Stimulated activated CD4-positive, alpha-beta T cell treated with anti-CD3 and anti-CD28 coated beads, Interleukin-12 subunit alpha, Interleukin-12 subunit beta, amount 100 ng/mL, for 24 hours (primary cell): Measurements from ENCODE around the gene LMNA.

Source experiments
- DNase-seq, 2 experiments: peaks; one replicate each; pipeline ENCODE4 v3.0.0-alpha.2; 2020; ENCODE audit warnings: low read depth in 2 of 2

The LMNA gene

DNA sequence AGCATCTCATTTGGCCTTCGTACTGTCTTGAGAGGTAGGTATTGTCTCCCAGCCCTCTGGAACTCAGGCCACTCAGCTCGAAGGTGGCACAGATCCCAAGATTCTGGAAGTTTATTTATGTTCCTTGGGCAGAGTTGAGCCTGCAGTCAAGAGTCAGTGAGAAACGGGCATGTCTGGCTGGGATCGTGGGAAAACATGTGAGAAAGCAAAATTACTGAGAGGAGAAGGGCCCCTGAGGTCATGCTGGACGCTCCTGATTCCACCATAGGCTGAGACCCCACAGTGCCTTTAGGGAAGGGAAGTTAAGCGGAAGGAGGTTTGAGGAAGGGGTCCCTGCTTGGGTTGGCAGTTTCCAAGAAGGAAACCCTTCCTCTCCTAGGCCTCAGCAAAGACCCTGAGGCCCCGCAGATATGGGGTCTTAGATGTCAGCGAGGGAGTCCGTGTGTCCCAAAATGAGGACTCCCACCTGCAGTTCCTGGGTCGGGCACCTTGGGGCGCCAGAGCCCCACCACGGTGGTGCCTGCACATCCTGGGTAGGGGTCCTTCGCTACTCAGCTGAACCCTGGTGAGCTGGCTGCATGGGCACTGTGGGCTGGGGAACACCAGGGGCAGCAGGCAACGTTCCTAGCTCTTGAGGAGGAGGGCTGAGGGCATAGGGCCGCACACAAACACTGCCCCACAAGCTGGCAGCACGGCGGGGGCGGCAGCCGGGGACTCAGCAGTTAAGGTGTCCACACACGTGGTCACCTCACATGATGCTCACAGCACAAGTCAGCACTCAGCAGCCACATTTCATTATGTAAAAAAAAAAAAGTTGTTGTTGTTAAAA, 26.6 kb downstream of the LMNA start:
- peak in 1 of 2 experiments; percentile 47 for DNase-seq

- no peak for DNase-seq
Observed at GRCh38 chr1:156143765-156144489, 29.4 kb downstream of the LMNA start.

DNA sequence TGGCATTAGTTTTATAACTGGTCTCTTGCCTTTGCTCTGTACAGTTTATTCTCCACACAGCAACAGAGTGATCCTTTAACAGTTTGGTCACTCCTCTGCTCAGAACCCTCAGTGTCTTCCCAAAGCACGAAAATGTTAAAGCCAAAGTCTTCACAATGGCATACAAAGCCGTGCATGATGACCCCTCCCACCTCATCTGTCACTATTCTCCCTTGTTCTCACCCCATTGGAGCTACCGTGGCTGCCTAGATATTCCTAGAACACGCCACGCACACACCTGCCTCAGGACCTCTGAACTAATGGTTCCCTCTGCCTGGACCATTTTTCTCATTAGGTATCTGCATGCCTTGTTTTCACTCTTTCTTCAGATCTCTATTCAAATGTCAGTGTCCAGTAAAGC, 30.2 kb downstream of the LMNA start:
- DNase-seq: no peak

- DNase-seq: no peak
Observed at GRCh38 chr1:156145650-156146019, 31.1 kb downstream of the LMNA start.

DNA sequence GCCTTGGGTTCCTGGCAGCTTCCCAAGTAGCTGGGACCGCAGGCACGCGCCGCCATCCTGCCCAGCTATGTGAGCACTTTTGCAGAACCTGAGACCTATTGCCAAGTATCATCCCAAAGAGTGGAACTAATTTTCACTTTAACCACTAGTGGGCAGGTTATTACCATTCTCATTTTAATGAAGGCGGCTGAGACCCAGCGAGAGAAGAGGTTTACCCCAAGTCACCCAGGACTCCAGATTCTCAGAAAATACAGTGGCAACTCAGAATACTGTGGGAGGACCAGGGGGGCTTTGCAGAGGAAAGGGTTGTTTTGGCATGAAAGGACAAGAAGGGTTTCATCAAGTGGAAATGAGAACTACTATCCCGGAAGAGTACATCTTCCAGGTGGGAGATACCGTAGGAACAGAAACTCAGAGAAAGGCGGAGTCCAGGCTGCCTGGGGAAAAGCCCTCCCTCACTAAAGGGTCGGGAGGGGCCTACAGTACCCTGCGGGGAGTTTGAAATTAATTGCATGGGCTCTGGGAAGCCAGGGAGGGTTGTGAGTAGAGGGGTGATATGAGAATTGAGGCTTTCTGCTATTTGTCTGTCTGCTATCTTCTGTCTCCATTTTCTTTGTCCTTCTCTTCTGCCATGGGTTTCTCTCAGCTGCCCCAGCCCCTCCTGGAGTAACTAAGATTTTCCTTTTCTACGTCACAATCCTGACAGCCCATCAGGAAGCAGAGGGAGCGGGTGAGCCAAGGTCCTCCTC, 31.7 kb downstream of the LMNA start:
- no peak for DNase-seq

DNA sequence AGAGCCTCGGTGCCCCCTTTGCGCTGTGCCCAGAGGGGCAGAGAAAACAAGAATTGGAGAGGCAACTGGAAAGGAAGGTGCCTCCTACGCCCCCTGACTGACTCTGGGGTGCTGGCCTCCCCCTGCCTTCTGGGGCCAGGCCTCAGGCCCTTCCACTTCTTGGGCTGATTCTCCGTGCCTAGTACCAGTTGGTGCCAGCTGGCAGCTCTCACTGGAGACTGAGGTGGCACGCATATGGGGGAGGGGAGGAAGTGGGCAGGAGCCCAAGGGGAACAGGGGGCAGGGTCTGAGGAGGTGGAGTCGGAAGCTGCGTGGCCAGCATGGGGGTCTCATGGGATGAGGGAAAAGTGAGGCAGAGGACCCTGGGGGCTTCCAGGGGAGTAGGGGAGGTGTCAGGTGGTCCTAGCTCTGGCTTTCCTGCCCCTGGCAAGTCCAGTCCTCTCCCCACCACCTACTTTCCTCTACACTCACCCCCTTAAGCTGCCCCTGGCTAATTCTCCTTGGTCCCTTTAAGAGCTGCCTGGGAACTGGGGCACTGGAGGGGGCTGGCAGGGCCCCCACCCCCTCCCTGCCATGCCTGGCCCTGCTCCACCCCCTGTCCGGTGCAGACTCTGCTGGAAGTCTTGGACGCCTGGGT, 32.4 kb downstream of the LMNA start:
- no peak for DNase-seq

DNA sequence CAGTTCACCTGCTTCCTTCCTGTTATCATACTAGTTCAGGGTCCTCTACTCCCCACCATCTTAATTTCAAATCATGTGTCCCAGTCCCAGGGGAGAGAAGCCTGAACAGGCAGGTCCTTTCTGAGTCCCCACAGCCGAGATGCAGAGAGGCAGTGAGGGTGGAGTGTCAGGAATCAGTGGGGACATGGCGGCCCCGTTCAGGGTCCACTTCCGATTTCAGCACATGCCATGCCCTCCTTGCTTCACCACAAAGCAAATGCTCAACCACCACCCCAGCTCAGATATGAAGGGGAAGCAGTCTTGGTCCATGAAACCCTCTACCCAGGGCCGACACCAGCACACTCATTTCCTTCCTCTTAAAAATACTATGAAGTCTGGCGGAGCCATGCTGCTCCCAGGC, 33.7 kb downstream of the LMNA start:
- DNase-seq: no peak

GRCh38 chr1:156149374-156150332, 35.1 kb downstream of the LMNA start:
- DNase-seq: no peak

DNA sequence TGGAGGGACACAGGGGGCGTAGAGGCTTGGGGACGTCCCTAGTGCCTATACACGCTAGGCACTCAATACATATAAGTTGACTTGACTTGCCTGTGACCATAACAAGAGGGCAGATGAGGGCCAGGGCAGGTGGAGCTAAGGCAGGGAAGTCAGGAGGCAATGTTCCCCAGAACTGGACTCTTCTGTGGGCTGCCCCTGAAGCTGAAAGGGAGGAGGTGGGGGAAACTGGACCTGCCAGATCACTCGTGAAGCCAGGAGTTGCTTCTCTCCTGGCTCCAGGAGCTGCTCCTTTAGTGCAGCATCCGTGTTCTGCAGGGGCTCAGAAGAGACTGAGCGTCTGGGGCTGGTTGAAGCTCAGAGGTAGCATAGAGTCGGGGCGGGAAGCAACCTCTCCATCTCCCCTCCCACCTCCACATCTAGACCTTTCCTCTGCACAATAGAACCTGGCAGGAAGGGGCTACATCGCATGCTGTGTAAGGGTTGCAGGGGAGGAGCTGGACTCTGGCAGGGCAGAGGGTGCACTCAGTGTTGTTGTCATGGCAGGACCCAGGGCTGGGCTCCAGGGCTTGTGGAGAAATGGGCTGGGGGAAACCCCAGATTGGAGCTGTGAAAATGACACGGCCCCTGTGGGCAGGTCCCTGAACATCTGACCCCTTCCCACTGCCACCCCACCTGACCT, 36.0 kb downstream of the LMNA start:
- DNase-seq: no peak

GRCh38 chr1:156151093-156151688, 36.7 kb downstream of the LMNA start:
- no peak for DNase-seq

DNA sequence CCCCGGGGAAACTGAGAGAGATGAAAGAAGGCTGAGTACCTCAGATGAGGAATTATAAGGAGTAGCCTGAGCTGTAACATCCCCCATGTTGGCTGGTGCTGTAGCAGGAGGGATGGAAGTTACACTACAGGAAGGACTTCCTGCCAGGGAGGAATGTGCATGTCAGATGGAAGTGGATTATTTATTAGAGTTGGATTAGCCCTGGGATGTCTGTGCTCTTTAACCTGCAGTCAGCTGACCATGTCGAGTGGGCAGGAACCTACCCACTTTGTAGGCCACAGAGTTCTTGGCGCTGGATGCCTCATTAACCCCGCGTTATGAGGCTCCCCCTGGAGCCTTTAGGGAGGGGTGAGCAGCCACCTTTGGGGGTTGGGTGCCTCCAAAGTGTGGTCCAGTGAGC, 38.1 kb downstream of the LMNA start:
- DNase-seq: no peak

- no peak for DNase-seq
Observed at GRCh38 chr1:156153362-156153761, 38.9 kb downstream of the LMNA start, which contains the start of gene SEMA4A. Gene SEMA4A, plus strand, starts transcription at chr1:156153585. Its CDS starts 994 bp downstream, at chr1:156154579.

DNA sequence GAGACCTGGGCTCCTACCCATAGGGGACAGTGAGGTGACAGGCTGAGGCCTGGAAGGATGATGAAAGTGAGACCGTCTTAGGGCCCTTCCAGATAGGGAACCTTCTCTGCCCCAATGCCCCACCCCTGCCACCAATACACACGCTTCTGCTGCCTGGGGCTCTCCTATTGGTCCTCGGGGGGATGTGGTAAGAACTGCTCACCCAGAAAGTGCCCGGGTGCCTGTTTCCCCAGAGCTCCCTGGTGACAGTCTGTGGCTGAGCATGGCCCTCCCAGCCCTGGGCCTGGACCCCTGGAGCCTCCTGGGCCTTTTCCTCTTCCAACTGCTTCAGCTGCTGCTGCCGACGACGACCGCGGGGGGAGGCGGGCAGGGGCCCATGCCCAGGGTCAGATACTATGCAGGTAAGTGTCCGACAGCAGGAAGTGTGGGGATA, 39.8 kb downstream of the LMNA start:
- DNase-seq: peak in 1 of 2 experiments; percentile 48

- DNase-seq: no peak
Observed at GRCh38 chr1:156155756-156156510, 41.4 kb downstream of the LMNA start.

- DNase-seq: no peak
Observed at GRCh38 chr1:156157506-156157905, 43.0 kb downstream of the LMNA start.

DNA sequence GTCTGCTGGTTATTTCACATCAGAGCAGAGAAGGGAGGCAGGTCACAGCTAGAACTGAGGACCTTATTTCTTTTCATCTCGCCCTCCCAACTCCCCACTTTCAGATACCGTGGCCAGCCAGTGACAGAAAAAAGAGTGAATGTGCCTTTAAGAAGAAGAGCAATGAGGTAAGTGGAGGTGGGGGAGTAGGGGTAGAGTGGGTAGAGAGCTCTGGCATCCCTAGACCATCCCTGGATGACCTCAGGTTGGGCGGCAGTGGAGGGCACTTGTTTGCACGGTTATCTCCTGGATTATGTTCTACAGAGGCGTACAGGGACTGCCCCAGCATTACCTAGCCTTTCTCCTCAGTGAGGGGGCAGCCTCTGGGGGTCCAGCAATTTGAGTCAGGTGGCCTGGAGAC, 43.5 kb downstream of the LMNA start:
- DNase-seq: no peak

GRCh38 chr1:156160000-156160742, 45.7 kb downstream of the LMNA start:
- DNase-seq: no peak

DNA sequence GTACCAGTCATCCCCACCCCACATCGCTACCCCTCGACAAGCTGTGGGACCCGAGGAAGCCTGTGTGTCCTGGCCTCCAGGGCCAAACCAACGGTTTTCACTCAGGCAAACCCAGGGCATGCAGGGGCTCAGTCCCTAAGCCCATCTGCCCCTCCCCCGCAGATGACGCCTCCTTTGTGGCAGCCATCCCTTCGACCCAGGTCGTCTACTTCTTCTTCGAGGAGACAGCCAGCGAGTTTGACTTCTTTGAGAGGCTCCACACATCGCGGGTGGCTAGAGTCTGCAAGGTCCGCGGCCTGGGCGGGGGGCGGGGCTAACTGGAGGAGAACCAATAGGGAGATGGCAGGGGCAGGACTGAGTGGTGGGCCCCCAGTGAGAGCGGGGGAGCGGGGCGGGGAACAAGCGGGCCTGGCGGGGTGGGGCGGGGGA, 46.2 kb downstream of the LMNA start:
- peak; percentile 65 to 77 for DNase-seq
